HG03520 (cell line): ENCODE results near the gene C4orf51.

Experiments
- ATAC-seq: cut with Tn5 transposase; IDR thresholded peaks from one replicate; pipeline ENCODE4 v1.9.1; 2021; ENCODE audit warnings: mild to moderate bottlenecking, moderate library complexity; ENCODE audit not compliant: unreplicated experiment

Gene C4orf51

GRCh38 chr4:145709336-145709735 is 29.4 kb downstream of the C4orf51 start:
- ATAC-seq, result no peak

- ATAC-seq, result peak; percentile 58
Observed at GRCh38 chr4:145709843-145710242, 29.9 kb downstream of the C4orf51 start.

- ATAC-seq, result no peak
Observed at GRCh38 chr4:145716200-145716599, 36.3 kb downstream of the C4orf51 start.

- ATAC-seq, result no peak
Observed at GRCh38 chr4:145716661-145717200, 36.8 kb downstream of the C4orf51 start.

GRCh38 chr4:145719752-145720624 is 40.0 kb downstream of the C4orf51 start:
- ATAC-seq, result peak; percentile 88

GRCh38 chr4:145720656-145721055 is 40.7 kb downstream of the C4orf51 start:
- peak; percentile 20 for ATAC-seq

- no peak for ATAC-seq
Observed at GRCh38 chr4:145722561-145722960, 42.6 kb downstream of the C4orf51 start.

- no peak for ATAC-seq
Observed at GRCh38 chr4:145723336-145723735, 43.4 kb downstream of the C4orf51 start.

GRCh38 chr4:145730026-145730425 is 50.1 kb downstream of the C4orf51 start:
- ATAC-seq, result no peak

GRCh38 chr4:145731028-145731427 is 51.1 kb downstream of the C4orf51 start:
- no peak for ATAC-seq

- ATAC-seq, result no peak
Observed at GRCh38 chr4:145732001-145732815, 52.3 kb downstream of the C4orf51 start.

GRCh38 chr4:145732895-145733880 is 53.2 kb downstream of the C4orf51 start:
- ATAC-seq, result peak; percentile 78

GRCh38 chr4:145734031-145734430 is 54.1 kb downstream of the C4orf51 start:
- ATAC-seq, result no peak

- ATAC-seq, result peak; percentile 58
Observed at GRCh38 chr4:145734576-145735346, 54.8 kb downstream of the C4orf51 start.

- no peak for ATAC-seq
Observed at GRCh38 chr4:145735347-145735675, 55.4 kb downstream of the C4orf51 start.

- ATAC-seq, result no peak
Observed at GRCh38 chr4:145735827-145736226, 55.9 kb downstream of the C4orf51 start.

GRCh38 chr4:145736241-145736831 is 56.4 kb downstream of the C4orf51 start:
- no peak for ATAC-seq

- ATAC-seq, result no peak
Observed at GRCh38 chr4:145739845-145740244, 59.9 kb downstream of the C4orf51 start.

GRCh38 chr4:145740806-145741205 is 60.9 kb downstream of the C4orf51 start:
- no peak for ATAC-seq
